K562 (cell line): ENCODE data around the gene TUBB4B. TPM values are rescaled to one million over a fixed set of nuclear protein-coding genes. Genes with fewer than 3 reads are reported as not detected.

Source experiments
- ATAC-seq: fragments of 200-7000 bp; cut with Tn5 transposase; 3 replicates; pipeline ENCODE4 v1.9.1; 2020; ENCODE audit warnings: moderate library complexity
- BruUV-seq: library from RNA; stranded (reverse); fragments of 400-500 nt; replicated peaks from 2 replicates; lab custom pipeline; 2021; lab: Mats Ljungman, UMichigan
- CTCF ChIA-PET: fragments of 300-600 bp; formaldehyde crosslinking; extraction: SDS; loops from one replicate; lab custom pipeline; 2021; ENCODE audit warnings: low intra/inter-chr PET ratio; lab: Yijun Ruan, JAX
- POLR2A ChIA-PET: fragments of 300-600, 350-650 bp; sonication (Branson Sonifier 250); formaldehyde crosslinking; extraction: SDS; loops from one replicate; lab custom pipeline; 2021; ENCODE audit warnings: antibody characterized with exemption, inconsistent platforms; lab: Yijun Ruan, JAX
- DNase-seq, 4 experiments: peaks; one replicate each; pipeline versions ENCODE4 v3.0.0 to v3.0.0-alpha.2; 2011 to 2018; ENCODE audit warnings: low spot score in 3 of 4, mixed read lengths in 3 of 4; ENCODE audit errors: extremely low read depth in 1 of 4
- FAIRE-seq: peaks from 2 replicates; lab custom pipeline; 2011; peaks lifted over from hg19 to GRCh38; lab: Jason Lieb, UNC
- H2AFZ ChIP-seq: 2 replicates; pipeline ENCODE4 v1.6.0; 2011; ENCODE audit warnings: low read depth, low read length, control low read depth, inconsistent platforms
- H3K27ac ChIP-seq: fragments of 200-600 bp; 3 replicates; pipeline ENCODE4 v1.8.0; 2011; ENCODE audit warnings: low read depth, mild to moderate bottlenecking, control low read depth, inconsistent platforms, low read length, moderate library complexity, mixed read lengths; ENCODE audit errors: extremely low read depth
- H3K27me3 ChIP-seq, 2 experiments: fragments of 300-600 bp in 1 of 2; 2 replicates in 1 of 2; 3 replicates in 1 of 2; pipeline versions ENCODE4 v1.6.0 to v1.8.0; 2011; ENCODE audit warnings: inconsistent platforms in 2 of 2, low read length in 2 of 2, mild to moderate bottlenecking in 1 of 2, mixed read lengths in 1 of 2, moderate library complexity in 1 of 2; ENCODE audit not compliant: control insufficient read depth in 2 of 2, insufficient read depth in 2 of 2
- H3K36me3 ChIP-seq: fragments of 300-600 bp; 3 replicates; pipeline ENCODE4 v1.8.0; 2011; ENCODE audit warnings: mild to moderate bottlenecking, low read length, inconsistent platforms; ENCODE audit not compliant: control insufficient read depth, insufficient read depth
- H3K4me1 ChIP-seq, 2 experiments: fragments of 200-600 bp in 1 of 2; replicated peaks in 1 of 2; 2 replicates in 1 of 2; 3 replicates in 1 of 2; pipeline versions ENCODE4 v1.5.1 to v1.8.0; 2011; ENCODE audit warnings: inconsistent platforms in 2 of 2, low read length in 2 of 2, mild to moderate bottlenecking in 1 of 2, mixed read lengths in 1 of 2, moderate library complexity in 1 of 2; ENCODE audit not compliant: control insufficient read depth in 2 of 2, insufficient read depth in 2 of 2
- H3K4me2 ChIP-seq: 2 replicates; pipeline ENCODE4 v1.6.1; 2011; ENCODE audit warnings: low read length, control low read depth, inconsistent platforms, mixed read lengths; ENCODE audit not compliant: insufficient read depth
- H3K4me3 ChIP-seq: fragments of 200-600 bp; sonication (generic), shearing (Covaris generic); 2 replicates; pipeline ENCODE4 v1.5.1; 2016; ENCODE audit warnings: control low read depth, inconsistent platforms
- H3K79me2 ChIP-seq: fragments of 200-600 bp; 3 replicates; pipeline ENCODE4 v1.8.0; 2011; ENCODE audit warnings: low read length, inconsistent platforms; ENCODE audit not compliant: control insufficient read depth, insufficient read depth
- H3K9ac ChIP-seq, 2 experiments: 2 replicates each; pipeline versions ENCODE4 v1.6.0 to v1.6.1; 2011; ENCODE audit warnings: low read depth in 2 of 2, low read length in 2 of 2, control low read depth in 1 of 2, inconsistent platforms in 1 of 2, mild to moderate bottlenecking in 1 of 2, mixed read lengths in 1 of 2; ENCODE audit not compliant: insufficient read depth in 1 of 2
- H3K9me1 ChIP-seq: one replicate; pipeline ENCODE4 v1.6.0; 2011; ENCODE audit warnings: inconsistent platforms, mild to moderate bottlenecking, low read length, moderate library complexity; ENCODE audit not compliant: control insufficient read depth, insufficient read depth
- H3K9me3 ChIP-seq: replicated peaks from 2 replicates; pipeline ENCODE4 v1.5.1; 2011; ENCODE audit warnings: low read depth, low read length, inconsistent platforms; ENCODE audit not compliant: control insufficient read depth, insufficient read depth
- H4K20me1 ChIP-seq: replicated peaks from 2 replicates; pipeline ENCODE4 v1.6.1; 2011; ENCODE audit warnings: low read length, inconsistent platforms, mixed read lengths; ENCODE audit not compliant: control insufficient read depth, insufficient read depth
- CBX3 ChIP-seq, 2 experiments: IDR thresholded peaks; 1 replicate in 1 of 2; 2 replicates in 1 of 2; pipeline ENCODE4 v1.6.1; 2012; ENCODE audit warnings: inconsistent platforms in 2 of 2, low read length in 2 of 2, borderline replicate concordance in 1 of 2, control low read depth in 1 of 2
- DDX20 ChIP-seq: fragments of 450-650 bp; IDR thresholded peaks from 2 replicates; pipeline ENCODE4 v1.6.1; 2016; ENCODE audit warnings: missing genetic modification characterization, low read depth, mild to moderate bottlenecking, missing compliant biosample characterization, moderate library complexity
- IRF9 ChIP-seq: fragments of 450-650 bp; IDR thresholded peaks from 2 replicates; pipeline ENCODE4 v1.6.1; 2016; ENCODE audit warnings: missing biosample characterization, missing genetic modification characterization
- MAFK ChIP-seq: IDR thresholded peaks from 2 replicates; pipeline ENCODE4 v1.6.1; 2011; ENCODE audit warnings: low read length, improper control_type of control experiment
- OTX1 ChIP-seq: fragments of 450-650 bp; formaldehyde crosslinking; IDR thresholded peaks from 2 replicates; pipeline ENCODE4 v1.4.0; 2022; ENCODE audit warnings: mild to moderate bottlenecking
- RBM39 ChIP-seq: fragments of 200-400 bp; formaldehyde crosslinking; optimal IDR thresholded peaks from 2 replicates; pipeline ENCODE3; 2018; ENCODE audit warnings: low read depth, low read length
- SPI1 ChIP-seq: IDR thresholded peaks from 2 replicates; pipeline ENCODE4 v1.6.1; 2011; ENCODE audit warnings: low read depth, low read length, control low read depth, borderline replicate concordance
- ZBTB7A ChIP-seq: IDR thresholded peaks from 2 replicates; pipeline ENCODE4 v1.6.1; 2011; ENCODE audit warnings: low read depth, mild to moderate bottlenecking, low read length, moderate library complexity, borderline replicate concordance; ENCODE audit not compliant: control insufficient read depth
- WGBS: fragments of 100-300 bp; shearing (Covaris generic); methylation state at CpG from one replicate; pipeline ENCODE4 v1.1.6; 2016; ENCODE audit warnings: low coverage, mixed read lengths; ENCODE audit not compliant: insufficient coverage; ENCODE audit errors: missing lambda C conversion rate; 5-methylcytosine and 5-hydroxymethylcytosine counted together
- in situ Hi-C: fragments of 300-500 bp; cut with MboI; formaldehyde crosslinking; loops from 4 replicates; pipeline ENCODE4 v1.15.0; 2018; ENCODE audit warnings: inconsistent platforms, mixed read lengths
- intact Hi-C: fragments of 100-400 bp; cut with micrococcal nuclease; formaldehyde crosslinking; loops from 2 replicates; pipeline ENCODE4 v1.14.2; 2022
- polyA plus RNA-seq, 8 experiments: library from polyadenylated mRNA; depleted of rRNA in 4 of 8; stranded (reverse) in 5 of 8; unstranded in 3 of 8; fragments of >200 nt; fragmentation: Nextera tagmentation in 2 of 8; fragmentation: Illumina TruSeq in 1 of 8; extraction: Ambion mirVana in 2 of 8; extraction: Trizol in 1 of 8; gene quantifications; 2 replicates each; pipeline versions ENCODE4 v1.2.1 to v1.2.3, GENCODE V29; 2011 to 2014; ENCODE audit warnings: inconsistent platforms in 1 of 8, missing spikeins in 1 of 8
- total RNA-seq, 7 experiments: library from RNA; depleted of rRNA in 6 of 7; stranded (reverse); fragments of >200 nt in 6 of 7; fragmentation: Illumina TruSeq in 2 of 7; extraction: Trizol in 2 of 7; gene quantifications; 2 replicates each; pipeline versions ENCODE4 v1.2.1 to v1.2.3, GENCODE V29; 2011 to 2021; ENCODE audit warnings: low replicate concordance in 1 of 7

Gene TUBB4B
- total and polyA plus RNA-seq, 9 of the 15 experiments (the other 6 are each of a cell fraction or from before 2014, with no cell fraction given) = 24.1 to 443 (median 268) TPM

DNA sequence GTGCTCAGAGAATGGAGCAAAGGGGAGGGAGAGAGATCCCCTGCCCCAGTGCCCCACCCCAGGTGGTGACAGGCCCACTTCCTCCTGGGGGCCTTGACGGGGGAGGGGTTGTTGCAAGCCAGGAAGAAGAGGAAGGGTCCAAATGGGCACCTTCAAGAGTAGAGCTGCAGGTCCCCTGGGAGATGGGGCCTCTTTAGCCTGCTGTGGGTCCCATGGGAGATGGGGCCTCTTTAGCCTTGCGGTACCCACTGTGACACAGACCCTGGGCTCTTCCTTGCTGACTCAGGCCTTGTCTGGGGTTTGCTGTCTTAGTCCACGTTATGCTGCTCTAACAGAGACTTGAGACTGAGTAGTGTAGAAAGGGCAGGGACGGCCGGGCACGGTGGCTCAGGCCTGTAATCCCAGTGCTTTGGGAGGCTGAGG lies 26.9 kb downstream of the TUBB4B start:
- peaks cover 20 to 66% of the 10 kb centered on the region in 2 experiments for H3K4me1 ChIP-seq
- peak overlapping the region; percentile 71; the same call in 2 of the 3 replicates for H3K27ac ChIP-seq
- ChIA-PET POLR2A (interaction anchor here (0.5 to 4.2 kb wide), 5 partner anchors 9 to 34 kb away, joined by 3 to 23 read pairs (median 4); partner anchors contain the start of genes NRARP, TOR4A and TUBB4B), CTCF (no interaction called here)
- H3K4me2 ChIP-seq = no peak overlapping the region; the same call in 1 of the 2 replicates
- peaks cover 80% of the 10 kb centered on the region for H3K36me3 ChIP-seq
- ATAC-seq (peak; percentile 70), DNase-seq (peak in 1 of 4 experiments; percentile 42), FAIRE-seq (no peak)
- H3K79me2 ChIP-seq = peaks cover 10% of the 10 kb centered on the region; the same call in 2 of the 3 replicates
- H3K4me3 ChIP-seq = no peak overlapping the region
- 70% methylated on average over 4 of the region's 6 CpGs for whole genome bisulfite sequencing
- H2AFZ ChIP-seq = no peak overlapping the region
- no peaks in the 10 kb centered on the region for H3K27me3 ChIP-seq
- intact Hi-C loops (no loop called here), in situ Hi-C loops (no loop called here)
- no peaks in the 10 kb centered on the region for H3K9me3 ChIP-seq
- H4K20me1 ChIP-seq = no peaks in the 10 kb centered on the region
- no TSS peak for BruUV-seq
- no peaks in the 10 kb centered on the region for H3K9me1 ChIP-seq
- peak overlapping the region in 1 of 2 experiments; percentile 53; a peak in 1 of 4 replicates for H3K9ac ChIP-seq
- TF ChIP-seq CBX3 (IDR thresholded peaks at IDR 0.05; ENCODE audit: borderline replicate concordance in 1 of 2, low read length in 2 of 2) = no peak
- peak; percentile 50; the same call in 1 of the 2 replicates for TF ChIP-seq SPI1
- TF ChIP-seq DDX20 (tag) = no peak
- no peak for TF ChIP-seq OTX1 (CRISPR knock-in tag)
- no peak for TF ChIP-seq RBM39
- TF ChIP-seq MAFK = peak; percentile 37; the same call in 1 of the 2 replicates
- TF ChIP-seq ZBTB7A = peak; percentile 52; the same call in 1 of the 2 replicates
- no peak for TF ChIP-seq IRF9 (tag)
